ENCODE results near the gene ENTPD2. TPM values are rescaled to one million over a fixed set of nuclear protein-coding genes. Genes with fewer than 3 reads are reported as not detected.

ENTPD2 gene
- total and polyA plus RNA-seq, 9 of the 15 experiments (the other 6 are each of a cell fraction or from before 2014, with no cell fraction given): 0.04 to 0.60 (median 0.14) TPM; not detected in 4

DNA sequence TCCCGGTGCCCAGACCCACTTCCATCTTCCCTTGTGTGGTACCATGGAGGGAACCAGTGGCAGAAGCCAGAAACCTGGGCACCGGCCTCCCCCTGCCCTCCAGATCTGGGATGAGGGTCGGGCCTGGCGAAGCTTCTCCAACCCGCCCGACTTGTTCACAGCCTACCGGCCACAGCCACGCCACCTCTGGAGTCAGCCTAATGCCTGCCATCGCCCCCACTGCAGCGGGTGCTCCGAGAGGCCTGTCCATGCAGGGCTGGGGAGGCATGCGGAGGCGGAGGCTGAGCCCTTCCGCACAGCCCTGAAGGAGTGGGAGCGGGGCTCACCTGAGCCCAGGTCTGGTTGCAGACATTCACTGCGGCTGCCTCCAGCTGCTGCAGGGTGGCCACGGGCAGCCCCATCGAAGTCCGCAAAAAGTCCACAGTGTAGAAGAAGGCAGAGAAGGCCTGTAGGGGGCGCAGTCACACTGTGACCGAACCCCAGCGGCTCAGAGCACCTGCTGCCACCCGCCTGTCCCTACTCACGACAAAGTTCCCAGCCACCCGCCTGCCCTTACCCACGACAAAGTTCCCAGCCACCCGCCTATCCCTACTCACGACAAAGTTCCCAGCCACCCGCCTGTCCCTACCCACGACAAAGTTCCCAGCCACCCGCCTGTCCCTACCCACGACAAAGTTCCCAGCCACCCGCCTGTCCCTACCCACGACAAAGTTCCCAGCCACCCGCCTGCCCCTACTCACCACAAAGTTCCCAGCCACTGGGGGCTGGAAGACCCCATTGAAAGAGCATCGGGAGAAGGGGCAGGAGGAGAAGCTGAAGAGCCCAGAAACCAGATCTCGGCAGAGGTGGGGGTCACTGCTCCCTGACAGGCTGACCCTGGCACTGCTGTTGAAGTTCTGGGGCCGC is 4.1 kb downstream of the ENTPD2 start (continued):
- TF ChIP-seq, protein P1, sequence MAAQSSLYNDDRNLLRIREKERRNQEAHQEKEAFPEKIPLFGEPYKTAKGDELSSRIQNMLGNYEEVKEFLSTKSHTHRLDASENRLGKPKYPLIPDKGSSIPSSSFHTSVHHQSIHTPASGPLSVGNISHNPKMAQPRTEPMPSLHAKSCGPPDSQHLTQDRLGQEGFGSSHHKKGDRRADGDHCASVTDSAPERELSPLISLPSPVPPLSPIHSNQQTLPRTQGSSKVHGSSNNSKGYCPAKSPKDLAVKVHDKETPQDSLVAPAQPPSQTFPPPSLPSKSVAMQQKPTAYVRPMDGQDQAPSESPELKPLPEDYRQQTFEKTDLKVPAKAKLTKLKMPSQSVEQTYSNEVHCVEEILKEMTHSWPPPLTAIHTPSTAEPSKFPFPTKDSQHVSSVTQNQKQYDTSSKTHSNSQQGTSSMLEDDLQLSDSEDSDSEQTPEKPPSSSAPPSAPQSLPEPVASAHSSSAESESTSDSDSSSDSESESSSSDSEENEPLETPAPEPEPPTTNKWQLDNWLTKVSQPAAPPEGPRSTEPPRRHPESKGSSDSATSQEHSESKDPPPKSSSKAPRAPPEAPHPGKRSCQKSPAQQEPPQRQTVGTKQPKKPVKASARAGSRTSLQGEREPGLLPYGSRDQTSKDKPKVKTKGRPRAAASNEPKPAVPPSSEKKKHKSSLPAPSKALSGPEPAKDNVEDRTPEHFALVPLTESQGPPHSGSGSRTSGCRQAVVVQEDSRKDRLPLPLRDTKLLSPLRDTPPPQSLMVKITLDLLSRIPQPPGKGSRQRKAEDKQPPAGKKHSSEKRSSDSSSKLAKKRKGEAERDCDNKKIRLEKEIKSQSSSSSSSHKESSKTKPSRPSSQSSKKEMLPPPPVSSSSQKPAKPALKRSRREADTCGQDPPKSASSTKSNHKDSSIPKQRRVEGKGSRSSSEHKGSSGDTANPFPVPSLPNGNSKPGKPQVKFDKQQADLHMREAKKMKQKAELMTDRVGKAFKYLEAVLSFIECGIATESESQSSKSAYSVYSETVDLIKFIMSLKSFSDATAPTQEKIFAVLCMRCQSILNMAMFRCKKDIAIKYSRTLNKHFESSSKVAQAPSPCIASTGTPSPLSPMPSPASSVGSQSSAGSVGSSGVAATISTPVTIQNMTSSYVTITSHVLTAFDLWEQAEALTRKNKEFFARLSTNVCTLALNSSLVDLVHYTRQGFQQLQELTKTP (IDR thresholded peaks at IDR 0.05; ENCODE audit: low read depth in 1 of 2, partially characterized antibody in 2 of 2): no peak
- no peak for TF ChIP-seq PCBP2 (IDR thresholded peaks at IDR 0.05; ENCODE audit: low read depth, low read length, poor library complexity, severe bottlenecking)
- TF ChIP-seq MAFK (IDR thresholded peaks at IDR 0.05; ENCODE audit: low read length): no peak
- TF ChIP-seq E2F6 (IDR thresholded peaks at IDR 0.05; ENCODE audit: borderline replicate concordance in 1 of 2, extremely low read depth in 1 of 2, insufficient read depth in 1 of 2, insufficient read length in 1 of 2, low read depth in 1 of 2, low read length in 1 of 2, poor library complexity in 1 of 2, severe bottlenecking in 1 of 2): peak in 1 of 2 experiments; percentile 43
- TF ChIP-seq HMGXB4 (CRISPR knock-in tag; IDR thresholded peaks at IDR 0.05): no peak
- TF ChIP-seq ZNF57 (CRISPR knock-in tag; IDR thresholded peaks at IDR 0.05): no peak
- TF ChIP-seq ZNF695 (CRISPR knock-in tag; IDR thresholded peaks at IDR 0.05): no peak
- no peak for TF ChIP-seq ZSCAN32 (CRISPR knock-in tag; IDR thresholded peaks at IDR 0.05)
- TF ChIP-seq CTCF (IDR thresholded peaks at IDR 0.05 in 2 of 3, conservative IDR thresholded peaks at IDR 0.05 in 1 of 3; ENCODE audit: insufficient read depth in 2 of 3, low read depth in 1 of 3, low read length in 3 of 3): peak; percentile 83 to 85 (median 83)
- no peak for TF ChIP-seq E2F3 (CRISPR knock-in tag; IDR thresholded peaks at IDR 0.05)
- TF ChIP-seq MYC (IDR thresholded peaks at IDR 0.05; ENCODE audit: low read depth, low read length): 0 out of 2 replicates have a peak, but pooled peaks have one; percentile 11
- no peak for TF ChIP-seq MYC (CRISPR knock-in tag; IDR thresholded peaks at IDR 0.05; ENCODE audit: borderline replicate concordance, low read depth)
- TF ChIP-seq, protein P2, sequence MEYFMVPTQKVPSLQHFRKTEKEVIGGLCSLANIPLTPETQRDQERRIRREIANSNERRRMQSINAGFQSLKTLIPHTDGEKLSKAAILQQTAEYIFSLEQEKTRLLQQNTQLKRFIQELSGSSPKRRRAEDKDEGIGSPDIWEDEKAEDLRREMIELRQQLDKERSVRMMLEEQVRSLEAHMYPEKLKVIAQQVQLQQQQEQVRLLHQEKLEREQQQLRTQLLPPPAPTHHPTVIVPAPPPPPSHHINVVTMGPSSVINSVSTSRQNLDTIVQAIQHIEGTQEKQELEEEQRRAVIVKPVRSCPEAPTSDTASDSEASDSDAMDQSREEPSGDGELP (CRISPR knock-in tag; IDR thresholded peaks at IDR 0.05; ENCODE audit: borderline replicate concordance): peak; percentile 68; the same call in 1 of the 2 replicates
- TF ChIP-seq FOXK2 (conservative IDR thresholded peaks at IDR 0.05 in 1 of 2, IDR thresholded peaks at IDR 0.05 in 1 of 2; ENCODE audit: low read depth in 2 of 2): no peak
- no peak for TF ChIP-seq ZBTB8A (IDR thresholded peaks at IDR 0.05; ENCODE audit: partially characterized antibody)

All from K562 (cell line).